Activated CD4-positive, alpha-beta T cell treated with anti-CD3 and anti-CD28 coated beads, Interleukin-10, Interleukin-2, amounts not matched to agents 100 ng/mL and 50 ng/mL, durations not matched to agents 16 hours and 8 hours (primary cell): ENCODE results near the gene S100A12.
"Not testable (repeated sequence)": the region's sequence is repeated elsewhere in the genome, so short reads cannot be mapped to it uniquely, and the experiment has no call there.

Source experiments
- DNase-seq: peaks from one replicate; pipeline ENCODE4 v3.0.0-alpha.2; 2020

Gene S100A12

DNA sequence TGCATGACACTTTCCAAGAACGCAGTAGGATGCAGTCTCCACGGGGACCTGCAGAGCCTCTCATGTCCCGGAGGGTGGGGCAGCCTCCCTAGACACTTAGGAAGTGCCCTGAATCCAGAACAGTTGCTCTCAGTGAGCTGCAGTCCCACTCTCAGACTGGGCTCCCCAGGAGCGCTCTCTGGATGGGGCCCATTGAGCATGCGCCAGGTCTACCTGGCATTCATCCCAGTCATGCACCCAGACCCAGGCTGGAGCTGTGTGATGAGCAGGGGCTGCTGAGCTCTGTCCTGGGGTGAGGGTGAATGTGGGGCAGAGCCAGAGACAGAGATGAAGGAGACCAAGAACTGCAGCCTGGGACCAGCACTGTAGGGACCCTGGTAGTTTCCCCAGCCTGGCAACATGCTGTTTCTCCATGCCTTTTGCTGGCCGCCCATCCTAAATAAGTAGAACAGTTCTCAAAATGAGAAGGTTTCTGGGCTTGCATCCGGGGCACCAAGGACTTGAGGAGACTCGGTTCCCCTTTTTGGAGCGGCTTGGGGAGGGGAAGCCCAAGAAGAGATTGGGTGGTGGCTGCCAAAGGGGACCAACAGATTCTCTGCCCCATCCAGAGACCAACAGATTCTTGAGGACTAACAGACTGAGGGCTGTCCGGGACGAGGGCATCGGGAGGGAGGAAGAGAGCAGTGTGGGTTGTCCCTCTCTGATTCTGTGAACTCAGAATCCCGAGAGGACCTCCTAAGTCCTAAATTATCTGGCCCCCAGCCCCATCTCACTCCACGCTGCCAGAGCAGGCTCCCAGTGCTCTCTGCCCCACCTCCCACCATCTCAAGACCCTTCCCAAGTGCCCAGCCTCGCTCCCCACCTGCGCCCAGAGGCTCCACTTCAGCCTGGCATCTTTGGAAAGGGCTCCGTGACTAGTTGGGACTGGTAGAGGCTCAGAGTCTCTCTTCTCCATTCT lies 25.8 kb downstream of the S100A12 start:
- no peak for DNase-seq

DNA sequence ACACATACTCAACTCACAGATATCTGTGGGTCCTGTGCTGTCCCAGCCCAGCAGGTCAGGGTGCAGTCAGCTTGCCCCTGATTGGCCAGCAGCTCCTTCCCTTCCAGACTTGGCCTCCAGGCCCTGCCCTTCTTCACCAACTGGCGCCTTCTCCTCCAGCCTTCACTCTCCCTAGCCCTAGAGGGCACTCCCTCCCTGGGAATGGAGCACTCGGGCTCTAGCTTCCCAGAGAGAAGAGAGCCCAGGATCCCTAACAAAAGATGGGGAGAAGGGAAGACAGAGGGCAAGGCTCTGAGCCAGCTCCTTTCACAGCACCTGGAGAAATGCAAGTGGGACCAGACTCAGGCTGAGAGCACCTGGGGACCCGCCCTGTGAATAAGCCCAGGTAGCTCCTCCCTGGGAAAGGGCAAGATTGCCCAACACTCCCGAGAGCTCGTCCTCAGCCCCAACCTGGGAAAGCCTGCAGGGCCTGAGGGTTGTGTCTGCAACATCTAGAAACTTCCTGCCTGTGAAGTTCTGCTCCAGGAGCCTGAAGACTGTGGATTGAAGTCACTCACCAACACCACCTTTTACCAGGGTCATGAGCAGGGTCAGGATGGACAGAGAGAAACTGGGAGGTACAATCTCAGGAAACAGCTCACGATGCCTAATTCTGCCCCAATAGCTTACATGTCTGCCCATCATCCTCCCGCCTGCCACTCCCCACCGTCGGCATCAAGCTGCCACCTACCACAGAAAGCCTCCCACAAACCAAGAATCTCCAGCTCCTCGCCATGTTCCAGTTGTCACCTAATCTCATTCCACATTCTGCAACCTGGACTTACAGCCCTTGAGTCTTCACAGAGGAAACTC lies 26.7 kb downstream of the S100A12 start, which contains the start of gene PGLYRP4:
Gene PGLYRP4 (minus strand): TSS at position 331 of the 852 bp plus-strand sequence. CDS start 909 bp downstream, outside the sequence.
- no peak for DNase-seq

GRCh38 chr1:153347856-153348255 lies 27.6 kb downstream of the S100A12 start:
- no peak for DNase-seq

DNA sequence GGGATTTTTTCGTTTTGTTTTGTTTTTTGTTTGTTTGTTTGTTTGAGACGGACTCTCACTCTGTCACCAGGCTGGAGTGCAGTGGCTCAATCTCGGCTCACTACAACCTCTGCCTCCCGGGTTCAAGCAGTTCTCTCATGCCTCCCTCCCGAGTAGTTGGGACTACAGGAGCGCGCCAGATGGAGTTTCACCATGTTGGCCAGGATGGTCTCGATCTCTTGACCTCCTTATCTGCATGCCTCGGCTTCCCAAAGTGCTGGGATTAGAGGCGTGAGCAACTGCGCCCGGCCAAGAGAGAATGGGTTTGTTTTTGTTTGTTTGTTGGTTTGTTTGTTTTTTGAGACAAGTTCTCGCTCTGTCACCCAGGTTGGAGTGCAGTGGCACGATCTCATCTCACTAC lies 28.4 kb downstream of the S100A12 start:
- not testable (repeated sequence) for DNase-seq

GRCh38 chr1:153346077-153346723 lies 29.2 kb downstream of the S100A12 start:
- no peak for DNase-seq

GRCh38 chr1:153345187-153346076 lies 30.0 kb downstream of the S100A12 start:
- DNase-seq: no peak

DNA sequence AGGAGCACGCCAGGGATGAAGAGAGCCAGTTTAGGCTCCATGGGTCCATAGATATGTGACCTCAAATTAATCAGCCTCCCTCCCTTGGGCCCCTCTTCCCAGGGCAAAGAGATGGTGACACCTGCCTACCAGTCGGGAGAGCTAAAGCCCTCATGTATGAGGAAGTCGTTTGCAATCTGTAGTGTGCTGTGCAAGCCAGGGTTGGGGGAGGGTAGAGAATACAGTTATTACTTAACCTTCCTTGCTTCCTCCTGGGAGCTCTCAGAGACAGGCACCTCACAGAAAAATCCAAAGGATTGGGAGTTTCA lies 30.7 kb downstream of the S100A12 start:
- DNase-seq: no peak

DNA sequence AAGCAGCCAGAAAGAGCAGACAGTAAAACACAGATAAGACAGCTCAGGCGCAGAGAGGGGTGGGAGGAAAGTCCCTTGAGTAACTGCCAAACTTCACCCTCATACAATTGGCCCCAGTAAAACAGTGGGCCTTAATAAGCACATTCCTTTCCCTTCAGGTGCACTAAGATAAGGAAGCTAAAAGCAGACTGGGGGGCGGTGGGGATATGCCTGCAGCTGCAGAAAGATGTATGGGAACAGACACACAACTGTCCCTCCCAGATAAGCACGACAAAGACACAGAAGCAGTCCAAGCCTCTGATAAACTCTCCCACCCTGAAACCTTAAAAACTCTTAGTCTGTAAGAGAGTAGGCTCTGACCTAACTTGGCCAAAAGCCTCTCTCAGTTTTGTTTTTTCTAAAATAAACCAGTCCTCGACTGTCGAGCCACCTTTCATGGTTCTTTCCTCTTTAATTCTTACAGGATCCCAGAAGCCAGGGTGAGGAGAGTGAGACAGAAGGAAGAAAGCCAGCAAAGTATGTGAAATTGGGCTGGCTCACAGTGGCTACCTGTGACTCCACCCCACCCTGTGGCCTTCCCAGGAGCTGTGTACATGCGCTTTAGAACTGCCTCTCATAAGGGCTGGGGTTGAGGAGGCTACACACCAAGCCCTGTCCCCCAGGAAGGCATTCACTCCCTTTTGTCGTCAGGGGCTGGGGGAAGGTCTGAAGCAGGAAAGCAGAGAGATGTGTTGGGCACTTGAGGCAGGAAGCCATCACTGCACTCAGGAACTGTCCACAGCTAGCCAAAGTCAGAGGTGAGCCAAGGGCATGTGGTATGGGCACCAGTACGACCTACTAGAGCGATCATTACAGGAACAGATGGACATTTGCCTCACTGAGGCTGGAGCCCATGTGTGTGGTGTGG lies 31.4 kb downstream of the S100A12 start:
- peak; percentile 23 for DNase-seq

GRCh38 chr1:153343040-153343681 lies 32.3 kb downstream of the S100A12 start:
- no peak for DNase-seq

- no peak for DNase-seq
Observed at GRCh38 chr1:153342178-153342577, 33.2 kb downstream of the S100A12 start.

- DNase-seq: no peak
Observed at GRCh38 chr1:153341431-153341934, 33.9 kb downstream of the S100A12 start.

DNA sequence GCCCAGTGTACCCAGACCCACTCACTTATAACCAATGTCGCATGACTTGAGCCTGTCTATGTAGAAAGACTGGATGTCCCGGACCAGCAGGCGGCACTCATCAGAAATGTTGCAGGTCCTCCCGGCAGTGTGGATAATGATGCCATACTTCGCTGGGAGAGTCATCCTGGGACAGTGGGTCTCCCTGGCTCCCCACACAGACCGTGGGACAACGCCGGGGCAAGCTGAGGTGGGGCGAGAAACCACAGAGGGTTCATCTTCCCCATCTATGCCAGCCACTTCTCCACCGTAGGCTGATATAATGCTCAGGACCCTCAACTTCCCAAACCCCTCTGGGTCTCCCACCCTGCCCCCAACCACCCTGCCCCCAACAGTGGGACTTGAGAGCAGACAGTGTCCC lies 35.1 kb downstream of the S100A12 start:
- no peak for DNase-seq

GRCh38 chr1:153339802-153340201 lies 35.6 kb downstream of the S100A12 start:
- no peak for DNase-seq

GRCh38 chr1:153337980-153338853 lies 37.2 kb downstream of the S100A12 start:
- no peak for DNase-seq

GRCh38 chr1:153336650-153337049 lies 38.8 kb downstream of the S100A12 start:
- DNase-seq: no peak

- DNase-seq: no peak
Observed at GRCh38 chr1:153333902-153334301, 41.5 kb downstream of the S100A12 start.

GRCh38 chr1:153324912-153325311 lies 50.5 kb downstream of the S100A12 start:
- DNase-seq: no peak
